HG02642 (cell line): ENCODE results near the gene STIL.

Source experiments
- ATAC-seq: cut with Tn5 transposase; IDR thresholded peaks from one replicate; pipeline ENCODE4 v1.9.1; 2021; ENCODE audit warnings: mild to moderate bottlenecking; ENCODE audit not compliant: unreplicated experiment, poor library complexity

Gene STIL

GRCh38 chr1:47224676-47225399 is 89.1 kb downstream of the STIL start:
- no peak for ATAC-seq

GRCh38 chr1:47223921-47224675 is 89.8 kb downstream of the STIL start:
- no peak for ATAC-seq

- no peak for ATAC-seq
These were observed 90.6 kb downstream of the STIL start for GRCh38 chr1:47223174-47223920.

GRCh38 chr1:47222476-47222875 is 91.5 kb downstream of the STIL start:
- no peak for ATAC-seq

- ATAC-seq, result no peak
These were observed 94.2 kb downstream of the STIL start for GRCh38 chr1:47219590-47220220.

GRCh38 chr1:47219001-47219400 is 94.9 kb downstream of the STIL start:
- ATAC-seq, result no peak

GRCh38 chr1:47216278-47217059 is 97.5 kb downstream of the STIL start:
- ATAC-seq, result no peak

- ATAC-seq, result no peak
These were observed 98.2 kb downstream of the STIL start for GRCh38 chr1:47215713-47216112.

GRCh38 chr1:47214549-47214948 is 99.4 kb downstream of the STIL start:
- ATAC-seq, result no peak

GRCh38 chr1:47213230-47213963 is 100.5 kb downstream of the STIL start:
- ATAC-seq, result no peak

- ATAC-seq, result no peak
These were observed 101.2 kb downstream of the STIL start for GRCh38 chr1:47212636-47213229.

- ATAC-seq, result no peak
These were observed 102.1 kb downstream of the STIL start for GRCh38 chr1:47211796-47212269.

GRCh38 chr1:47210666-47211065 is 103.3 kb downstream of the STIL start:
- no peak for ATAC-seq

- ATAC-seq, result no peak
These were observed 104.1 kb downstream of the STIL start for GRCh38 chr1:47209725-47210325.

GRCh38 chr1:47209091-47209490 is 104.9 kb downstream of the STIL start:
- ATAC-seq, result no peak

GRCh38 chr1:47208374-47208850 is 105.5 kb downstream of the STIL start:
- no peak for ATAC-seq

- ATAC-seq, result no peak
These were observed 106.1 kb downstream of the STIL start for GRCh38 chr1:47207803-47208373.

GRCh38 chr1:47205918-47206317 is 108.0 kb downstream of the STIL start:
- ATAC-seq, result no peak
